Coronary artery (tissue), 2 donors: ENCODE measurements around the gene SLC35F2.

Source experiments
- DNase-seq: peaks from one replicate; pipeline ENCODE4 v3.0.0-alpha.2; 2017; ENCODE audit warnings: low spot score
- H3K27ac ChIP-seq, 2 donors: fragments of 200-600 bp; sonication (generic); one replicate each; pipeline ENCODE4 v1.5.1; 2016 to 2019
- H3K4me3 ChIP-seq: fragments of 200-600 bp; sonication (generic); 2 replicates; pipeline ENCODE4 v1.5.1; 2016; ENCODE audit warnings: mild to moderate bottlenecking, moderate library complexity
- CTCF ChIP-seq: fragments of 200-600 bp; sonication (generic); IDR thresholded peaks from one replicate; pipeline ENCODE4 v1.5.1; 2019; ENCODE audit warnings: antibody characterized with exemption

SLC35F2 gene

GRCh38 chr11:107821199-107821927 is 37.2 kb downstream of the SLC35F2 start:
- Histone ChIP-seq H3K4me3 (no peak overlapping the region), H3K27ac (peak overlapping the region in 1 of 2 donors; percentile 40)
- DNase-seq = no peak
- no peak for TF ChIP-seq CTCF

GRCh38 chr11:107819361-107820014 is 39.1 kb downstream of the SLC35F2 start:
- DNase-seq = no peak
- no peak overlapping the region for H3K27ac ChIP-seq
- TF ChIP-seq CTCF = no peak
- no peak overlapping the region for H3K4me3 ChIP-seq

- DNase-seq = no peak
- Histone ChIP-seq H3K4me3 (no peak overlapping the region), H3K27ac (no peak overlapping the region)
- no peak for TF ChIP-seq CTCF
Observed at GRCh38 chr11:107818491-107818890, 40.1 kb downstream of the SLC35F2 start.

- Histone ChIP-seq H3K27ac (no peak overlapping the region), H3K4me3 (no peak overlapping the region)
- TF ChIP-seq CTCF = no peak
- DNase-seq = no peak
Observed at GRCh38 chr11:107816028-107816427, 42.6 kb downstream of the SLC35F2 start.

GRCh38 chr11:107810875-107811274 is 47.7 kb downstream of the SLC35F2 start:
- Histone ChIP-seq H3K27ac (no peak overlapping the region), H3K4me3 (no peak overlapping the region)
- no peak for DNase-seq
- no peak for TF ChIP-seq CTCF

GRCh38 chr11:107808521-107808920 is 50.1 kb downstream of the SLC35F2 start:
- no peak overlapping the region for H3K4me3 ChIP-seq
- no peak for TF ChIP-seq CTCF
- H3K27ac ChIP-seq = no peak overlapping the region
- no peak for DNase-seq

GRCh38 chr11:107804971-107805370 is 53.6 kb downstream of the SLC35F2 start:
- H3K27ac ChIP-seq = no peak overlapping the region
- no peak overlapping the region for H3K4me3 ChIP-seq
- no peak for TF ChIP-seq CTCF
- no peak for DNase-seq
